SK-N-SH (cell line): Measurements from ENCODE around the gene HCN4. TPM values are rescaled to one million over a fixed set of nuclear protein-coding genes. Genes with fewer than 3 reads are reported as not detected.

Experiments used
- CTCF ChIA-PET: fragments of 300-600, 350-600 bp; formaldehyde crosslinking; extraction: SDS; loops from one replicate; lab custom pipeline; 2021; lab: Yijun Ruan, JAX
- POLR2A ChIA-PET: fragments of 350-600 bp; sonication (Branson Sonifier 250); formaldehyde crosslinking; extraction: SDS; loops from one replicate; lab custom pipeline; 2020; ENCODE audit warnings: antibody characterized with exemption, inconsistent platforms; lab: Yijun Ruan, JAX
- DNase-seq: peaks from one replicate; pipeline ENCODE4 v3.0.0; 2012
- H2AFZ ChIP-seq: fragments of 200-600 bp; sonication (generic); 2 replicates; pipeline ENCODE4 v1.8.1; 2016; ENCODE audit warnings: antibody characterized with exemption, mild to moderate bottlenecking, low read depth
- H3F3A ChIP-seq: fragments of 200-600 bp; sonication (generic); replicated peaks from 2 replicates; pipeline ENCODE3; 2016; ENCODE audit warnings: antibody characterized with exemption, mild to moderate bottlenecking; ENCODE audit not compliant: insufficient read depth
- H3K27ac ChIP-seq, 2 experiments: fragments of 200-500 bp in 1 of 2; fragments of 200-600 bp in 1 of 2; sonication (Bioruptor generic) in 1 of 2; sonication (generic), shearing (Covaris generic) in 1 of 2; 2 replicates each; pipeline versions ENCODE4 v1.5.1 to v1.6.1; 2014 to 2016; ENCODE audit warnings: low read depth in 2 of 2, inconsistent platforms in 1 of 2, low read length in 1 of 2, mild to moderate bottlenecking in 1 of 2, mixed read lengths in 1 of 2
- H3K27me3 ChIP-seq: fragments of 200-600 bp; sonication (generic), shearing (Covaris generic); 2 replicates; pipeline ENCODE4 v1.6.1; 2016; ENCODE audit warnings: mixed run types; ENCODE audit not compliant: insufficient read depth
- H3K36me3 ChIP-seq, 2 experiments: fragments of 200-500 bp in 1 of 2; fragments of 200-600 bp in 1 of 2; sonication (Bioruptor generic) in 1 of 2; sonication (generic) in 1 of 2; replicated peaks in 1 of 2; 2 replicates each; pipeline versions ENCODE3 to v1.5.1; 2014 to 2016; ENCODE audit warnings: low read length in 1 of 2, mild to moderate bottlenecking in 1 of 2; ENCODE audit not compliant: insufficient read depth in 2 of 2, control insufficient read depth in 1 of 2
- H3K4me1 ChIP-seq, 2 experiments: fragments of 200-500 bp in 1 of 2; fragments of 200-600 bp in 1 of 2; sonication (Bioruptor generic) in 1 of 2; sonication (generic), shearing (Covaris generic) in 1 of 2; 2 replicates each; pipeline versions ENCODE4 v1.5.1 to v1.6.1; 2014 to 2016; ENCODE audit warnings: low read depth in 1 of 2, low read length in 1 of 2, mixed run types in 1 of 2; ENCODE audit not compliant: insufficient read depth in 2 of 2, control insufficient read depth in 1 of 2
- H3K4me2 ChIP-seq: fragments of 200-600 bp; sonication (generic), shearing (Covaris generic); 2 replicates; pipeline ENCODE4 v1.6.1; 2017; ENCODE audit warnings: mixed run types
- H3K4me3 ChIP-seq, 2 experiments: fragments of 200-500 bp in 1 of 2; fragments of 200-600 bp in 1 of 2; sonication (Bioruptor generic) in 1 of 2; sonication (generic), shearing (Covaris generic) in 1 of 2; 2 replicates each; pipeline versions ENCODE4 v1.5.1 to v1.8.1; 2014 to 2016; ENCODE audit warnings: low read depth in 2 of 2, inconsistent platforms in 1 of 2, low read length in 1 of 2, mild to moderate bottlenecking in 1 of 2, mixed read lengths in 1 of 2, moderate library complexity in 1 of 2
- H3K79me2 ChIP-seq: fragments of 200-600 bp; sonication (generic); 2 replicates; pipeline ENCODE4 v1.8.1; 2017; ENCODE audit warnings: mild to moderate bottlenecking; ENCODE audit not compliant: insufficient read depth
- H3K9ac ChIP-seq: fragments of 200-600 bp; sonication (generic); 2 replicates; pipeline ENCODE4 v1.6.1; 2017; ENCODE audit warnings: mixed run types
- H3K9me2 ChIP-seq: fragments of 200-600 bp; sonication (generic); 2 replicates; pipeline ENCODE4 v1.6.1; 2017; ENCODE audit warnings: mixed run types
- H3K9me3 ChIP-seq: fragments of 200-600 bp; sonication (generic); 2 replicates; pipeline ENCODE4 v1.6.1; 2017; ENCODE audit warnings: mixed run types, mild to moderate bottlenecking, moderate library complexity
- H4K20me1 ChIP-seq: fragments of 200-600 bp; sonication (generic); 2 replicates; pipeline ENCODE4 v1.6.1; 2017; ENCODE audit warnings: mild to moderate bottlenecking, mixed run types; ENCODE audit not compliant: insufficient read depth
- ELF1 ChIP-seq: IDR thresholded peaks from 2 replicates; pipeline ENCODE4 v1.4.0; 2012
- EP300 ChIP-seq, 2 experiments: IDR thresholded peaks; 2 replicates each; pipeline versions ENCODE4 v1.4.0 to v1.6.1; 2012; ENCODE audit warnings: borderline replicate concordance in 1 of 2, low read depth in 1 of 2, low read length in 1 of 2
- FOSL2 ChIP-seq: IDR thresholded peaks from 2 replicates; pipeline ENCODE4 v1.4.0; 2012; ENCODE audit warnings: low read depth, mild to moderate bottlenecking, moderate library complexity, borderline replicate concordance
- FOXJ3 ChIP-seq: sonication (generic); formaldehyde crosslinking; IDR thresholded peaks from 2 replicates; pipeline ENCODE4 v1.5.1; 2020; ENCODE audit warnings: mild to moderate bottlenecking, missing genetic modification reagents
- GATA2 ChIP-seq: sonication (generic); formaldehyde crosslinking; IDR thresholded peaks from 2 replicates; pipeline ENCODE4 v1.5.0; 2020; ENCODE audit warnings: mild to moderate bottlenecking, missing genetic modification reagents
- JUND ChIP-seq: IDR thresholded peaks from 2 replicates; pipeline ENCODE4 v1.4.0; 2012
- MXI1 ChIP-seq: IDR thresholded peaks from 2 replicates; pipeline ENCODE4 v1.6.1; 2012; ENCODE audit warnings: mild to moderate bottlenecking, low read depth, low read length, improper control_type of control experiment
- RAD21 ChIP-seq: IDR thresholded peaks from 2 replicates; pipeline ENCODE4 v1.6.1; 2012; ENCODE audit warnings: mild to moderate bottlenecking, low read length
- TAF1 ChIP-seq: IDR thresholded peaks from 2 replicates; pipeline ENCODE4 v1.6.1; 2012; ENCODE audit warnings: low read depth, mild to moderate bottlenecking, low read length, moderate library complexity, borderline replicate concordance
- TEAD4 ChIP-seq: IDR thresholded peaks from 2 replicates; pipeline ENCODE4 v1.4.0; 2012; ENCODE audit warnings: mild to moderate bottlenecking, borderline replicate concordance; ENCODE audit not compliant: insufficient read depth
- YY1 ChIP-seq: IDR thresholded peaks from 2 replicates; pipeline ENCODE4 v1.4.0; 2012; ENCODE audit warnings: low read depth, mild to moderate bottlenecking
- WGBS: methylation state at CpG from one replicate; pipeline ENCODE4 v1.1.6; 2017; ENCODE audit warnings: low lambda C conversion rate; 5-methylcytosine and 5-hydroxymethylcytosine counted together
- polyA plus RNA-seq, 3 experiments: library from polyadenylated mRNA; depleted of rRNA; stranded (reverse); fragments of >200 nt; gene quantifications; 2 replicates each; pipeline ENCODE4 v1.2.3, GENCODE V29; 2012
- TF ChIP-seq, protein P1 (sequence below): IDR thresholded peaks from 2 replicates; pipeline ENCODE4 v1.6.1; 2012; ENCODE audit warnings: mild to moderate bottlenecking, low read depth, low read length, moderate library complexity
- TF ChIP-seq, protein P2 (sequence below): fragments of 150-350 bp; IDR thresholded peaks from 2 replicates; pipeline ENCODE4 v1.6.1; 2017; ENCODE audit warnings: antibody characterized with exemption, low read length, low read depth, borderline replicate concordance
- TF ChIP-seq, protein P3 (sequence below): fragments of 200-600 bp; sonication (generic); IDR thresholded peaks from 2 replicates; pipeline ENCODE4 v1.6.1; 2017; ENCODE audit warnings: antibody characterized with exemption, mild to moderate bottlenecking, moderate library complexity
- TF ChIP-seq, protein P4 (sequence below): IDR thresholded peaks from 2 replicates; pipeline ENCODE4 v1.4.0; 2012; ENCODE audit warnings: low read depth, borderline replicate concordance
- TF ChIP-seq, protein P5 (sequence below): IDR thresholded peaks from 2 replicates; pipeline ENCODE4 v1.4.0; 2012; ENCODE audit warnings: low read depth, borderline replicate concordance
- TF ChIP-seq, protein P6 (sequence below): fragments of 150-350 bp; IDR thresholded peaks from 2 replicates; pipeline ENCODE4 v1.6.1; 2016; ENCODE audit warnings: mild to moderate bottlenecking, low read depth, low read length
- TF ChIP-seq, protein P7 (sequence below): IDR thresholded peaks from 2 replicates; pipeline ENCODE4; 2012

HCN4 gene
- polyA plus RNA-seq, 1 of the 3 experiments (the other 2 are of a cell fraction), result not detected

DNA sequence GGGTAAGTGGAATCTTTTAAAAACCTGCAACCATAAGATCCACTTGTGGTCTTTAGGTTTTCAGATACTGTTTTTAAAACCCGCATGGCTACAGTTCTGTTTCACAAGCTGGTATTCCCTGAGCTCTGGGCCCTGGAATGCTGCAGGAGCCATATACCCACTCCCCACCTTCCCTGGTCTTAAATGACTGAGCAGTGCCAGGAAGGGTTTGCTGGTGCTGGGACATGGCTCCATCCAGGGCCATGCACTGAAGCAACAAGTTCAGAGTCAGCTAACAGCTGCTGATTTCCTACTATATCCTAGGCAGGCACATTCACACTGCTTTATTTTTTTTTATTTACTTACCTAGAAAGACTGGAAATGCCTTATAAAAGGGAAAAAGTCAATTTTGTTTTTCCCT is 77.3 kb downstream of the HCN4 start (continued):
- TF ChIP-seq, protein P1, sequence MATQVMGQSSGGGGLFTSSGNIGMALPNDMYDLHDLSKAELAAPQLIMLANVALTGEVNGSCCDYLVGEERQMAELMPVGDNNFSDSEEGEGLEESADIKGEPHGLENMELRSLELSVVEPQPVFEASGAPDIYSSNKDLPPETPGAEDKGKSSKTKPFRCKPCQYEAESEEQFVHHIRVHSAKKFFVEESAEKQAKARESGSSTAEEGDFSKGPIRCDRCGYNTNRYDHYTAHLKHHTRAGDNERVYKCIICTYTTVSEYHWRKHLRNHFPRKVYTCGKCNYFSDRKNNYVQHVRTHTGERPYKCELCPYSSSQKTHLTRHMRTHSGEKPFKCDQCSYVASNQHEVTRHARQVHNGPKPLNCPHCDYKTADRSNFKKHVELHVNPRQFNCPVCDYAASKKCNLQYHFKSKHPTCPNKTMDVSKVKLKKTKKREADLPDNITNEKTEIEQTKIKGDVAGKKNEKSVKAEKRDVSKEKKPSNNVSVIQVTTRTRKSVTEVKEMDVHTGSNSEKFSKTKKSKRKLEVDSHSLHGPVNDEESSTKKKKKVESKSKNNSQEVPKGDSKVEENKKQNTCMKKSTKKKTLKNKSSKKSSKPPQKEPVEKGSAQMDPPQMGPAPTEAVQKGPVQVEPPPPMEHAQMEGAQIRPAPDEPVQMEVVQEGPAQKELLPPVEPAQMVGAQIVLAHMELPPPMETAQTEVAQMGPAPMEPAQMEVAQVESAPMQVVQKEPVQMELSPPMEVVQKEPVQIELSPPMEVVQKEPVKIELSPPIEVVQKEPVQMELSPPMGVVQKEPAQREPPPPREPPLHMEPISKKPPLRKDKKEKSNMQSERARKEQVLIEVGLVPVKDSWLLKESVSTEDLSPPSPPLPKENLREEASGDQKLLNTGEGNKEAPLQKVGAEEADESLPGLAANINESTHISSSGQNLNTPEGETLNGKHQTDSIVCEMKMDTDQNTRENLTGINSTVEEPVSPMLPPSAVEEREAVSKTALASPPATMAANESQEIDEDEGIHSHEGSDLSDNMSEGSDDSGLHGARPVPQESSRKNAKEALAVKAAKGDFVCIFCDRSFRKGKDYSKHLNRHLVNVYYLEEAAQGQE, result no peak
- TF ChIP-seq, protein P2, sequence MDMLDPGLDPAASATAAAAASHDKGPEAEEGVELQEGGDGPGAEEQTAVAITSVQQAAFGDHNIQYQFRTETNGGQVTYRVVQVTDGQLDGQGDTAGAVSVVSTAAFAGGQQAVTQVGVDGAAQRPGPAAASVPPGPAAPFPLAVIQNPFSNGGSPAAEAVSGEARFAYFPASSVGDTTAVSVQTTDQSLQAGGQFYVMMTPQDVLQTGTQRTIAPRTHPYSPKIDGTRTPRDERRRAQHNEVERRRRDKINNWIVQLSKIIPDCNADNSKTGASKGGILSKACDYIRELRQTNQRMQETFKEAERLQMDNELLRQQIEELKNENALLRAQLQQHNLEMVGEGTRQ, result no peak
- TF ChIP-seq GATA2, result no peak
- TF ChIP-seq, protein P3, sequence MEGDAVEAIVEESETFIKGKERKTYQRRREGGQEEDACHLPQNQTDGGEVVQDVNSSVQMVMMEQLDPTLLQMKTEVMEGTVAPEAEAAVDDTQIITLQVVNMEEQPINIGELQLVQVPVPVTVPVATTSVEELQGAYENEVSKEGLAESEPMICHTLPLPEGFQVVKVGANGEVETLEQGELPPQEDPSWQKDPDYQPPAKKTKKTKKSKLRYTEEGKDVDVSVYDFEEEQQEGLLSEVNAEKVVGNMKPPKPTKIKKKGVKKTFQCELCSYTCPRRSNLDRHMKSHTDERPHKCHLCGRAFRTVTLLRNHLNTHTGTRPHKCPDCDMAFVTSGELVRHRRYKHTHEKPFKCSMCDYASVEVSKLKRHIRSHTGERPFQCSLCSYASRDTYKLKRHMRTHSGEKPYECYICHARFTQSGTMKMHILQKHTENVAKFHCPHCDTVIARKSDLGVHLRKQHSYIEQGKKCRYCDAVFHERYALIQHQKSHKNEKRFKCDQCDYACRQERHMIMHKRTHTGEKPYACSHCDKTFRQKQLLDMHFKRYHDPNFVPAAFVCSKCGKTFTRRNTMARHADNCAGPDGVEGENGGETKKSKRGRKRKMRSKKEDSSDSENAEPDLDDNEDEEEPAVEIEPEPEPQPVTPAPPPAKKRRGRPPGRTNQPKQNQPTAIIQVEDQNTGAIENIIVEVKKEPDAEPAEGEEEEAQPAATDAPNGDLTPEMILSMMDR, result no peak
- TF ChIP-seq RAD21, result no peak
- TF ChIP-seq MXI1, result no peak
- TF ChIP-seq FOXJ3 (CRISPR knock-in tag), result no peak
- no peak for TF ChIP-seq EP300 (IDR thresholded peaks at IDR 0.05; ENCODE audit: borderline replicate concordance in 1 of 2, low read depth in 1 of 2, low read length in 1 of 2)

DNA sequence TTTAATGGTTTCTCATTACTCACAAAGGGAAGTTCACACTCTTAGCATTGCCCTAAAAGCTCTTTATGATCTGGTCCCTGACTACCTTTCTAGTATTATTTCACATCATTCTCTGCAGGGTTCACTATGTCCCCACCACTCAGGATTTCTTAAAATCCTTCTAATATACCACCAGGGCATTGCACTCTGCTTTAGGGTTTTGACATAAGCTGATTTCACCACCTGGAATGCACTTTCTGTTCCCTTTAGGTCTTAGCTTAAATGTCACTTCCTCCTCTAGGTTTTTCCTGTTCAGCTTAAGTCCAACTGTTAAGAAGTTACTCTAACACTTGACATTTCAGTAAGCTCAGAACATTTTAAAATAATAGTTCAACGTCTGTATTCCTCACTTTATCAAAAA is 81.7 kb downstream of the HCN4 start:
- Histone ChIP-seq H3K4me1 (peaks cover 5 to 11% of the 10 kb centered on the region in 2 experiments), H3K9me3 (no peaks in the 10 kb centered on the region), H3K9ac (no peak overlapping the region), H3K4me2 (no peak overlapping the region), H3F3A (peaks cover 11% of the 10 kb centered on the region), H3K27ac (no peak overlapping the region), H3K79me2 (no peaks in the 10 kb centered on the region), H3K36me3 (peaks cover 15 to 24% of the 10 kb centered on the region in 2 experiments), H2AFZ (no peak overlapping the region), H4K20me1 (no peaks in the 10 kb centered on the region), H3K27me3 (no peaks in the 10 kb centered on the region), H3K9me2 (no peaks in the 10 kb centered on the region), H3K4me3 (no peak overlapping the region)
- ChIA-PET POLR2A (no interaction called here), CTCF (interaction anchor here (0.6 to 8.9 kb wide), 9 partner anchors 8 to 413 kb away, joined by 3 to 72 read pairs (median 5); no protein-coding TSS in a partner anchor)
- WGBS, result 16% methylated on average over 1 of the region's 1 CpG
- no peak for DNase-seq
- TF ChIP-seq JUND (no peak), MXI1 (no peak), TAF1 (no peak), YY1 (no peak), FOSL2 (no peak), ELF1 (no peak), TEAD4 (no peak), RAD21 (no peak)
- TF ChIP-seq, protein P4, sequence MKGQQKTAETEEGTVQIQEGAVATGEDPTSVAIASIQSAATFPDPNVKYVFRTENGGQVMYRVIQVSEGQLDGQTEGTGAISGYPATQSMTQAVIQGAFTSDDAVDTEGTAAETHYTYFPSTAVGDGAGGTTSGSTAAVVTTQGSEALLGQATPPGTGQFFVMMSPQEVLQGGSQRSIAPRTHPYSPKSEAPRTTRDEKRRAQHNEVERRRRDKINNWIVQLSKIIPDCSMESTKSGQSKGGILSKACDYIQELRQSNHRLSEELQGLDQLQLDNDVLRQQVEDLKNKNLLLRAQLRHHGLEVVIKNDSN, result no peak
- TF ChIP-seq, protein P5, sequence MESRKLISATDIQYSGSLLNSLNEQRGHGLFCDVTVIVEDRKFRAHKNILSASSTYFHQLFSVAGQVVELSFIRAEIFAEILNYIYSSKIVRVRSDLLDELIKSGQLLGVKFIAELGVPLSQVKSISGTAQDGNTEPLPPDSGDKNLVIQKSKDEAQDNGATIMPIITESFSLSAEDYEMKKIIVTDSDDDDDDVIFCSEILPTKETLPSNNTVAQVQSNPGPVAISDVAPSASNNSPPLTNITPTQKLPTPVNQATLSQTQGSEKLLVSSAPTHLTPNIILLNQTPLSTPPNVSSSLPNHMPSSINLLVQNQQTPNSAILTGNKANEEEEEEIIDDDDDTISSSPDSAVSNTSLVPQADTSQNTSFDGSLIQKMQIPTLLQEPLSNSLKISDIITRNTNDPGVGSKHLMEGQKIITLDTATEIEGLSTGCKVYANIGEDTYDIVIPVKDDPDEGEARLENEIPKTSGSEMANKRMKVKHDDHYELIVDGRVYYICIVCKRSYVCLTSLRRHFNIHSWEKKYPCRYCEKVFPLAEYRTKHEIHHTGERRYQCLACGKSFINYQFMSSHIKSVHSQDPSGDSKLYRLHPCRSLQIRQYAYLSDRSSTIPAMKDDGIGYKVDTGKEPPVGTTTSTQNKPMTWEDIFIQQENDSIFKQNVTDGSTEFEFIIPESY, result no peak
- TF ChIP-seq, protein P2, result no peak
- TF ChIP-seq, protein P6, sequence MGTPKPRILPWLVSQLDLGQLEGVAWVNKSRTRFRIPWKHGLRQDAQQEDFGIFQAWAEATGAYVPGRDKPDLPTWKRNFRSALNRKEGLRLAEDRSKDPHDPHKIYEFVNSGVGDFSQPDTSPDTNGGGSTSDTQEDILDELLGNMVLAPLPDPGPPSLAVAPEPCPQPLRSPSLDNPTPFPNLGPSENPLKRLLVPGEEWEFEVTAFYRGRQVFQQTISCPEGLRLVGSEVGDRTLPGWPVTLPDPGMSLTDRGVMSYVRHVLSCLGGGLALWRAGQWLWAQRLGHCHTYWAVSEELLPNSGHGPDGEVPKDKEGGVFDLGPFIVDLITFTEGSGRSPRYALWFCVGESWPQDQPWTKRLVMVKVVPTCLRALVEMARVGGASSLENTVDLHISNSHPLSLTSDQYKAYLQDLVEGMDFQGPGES, result no peak
- TF ChIP-seq, protein P7, sequence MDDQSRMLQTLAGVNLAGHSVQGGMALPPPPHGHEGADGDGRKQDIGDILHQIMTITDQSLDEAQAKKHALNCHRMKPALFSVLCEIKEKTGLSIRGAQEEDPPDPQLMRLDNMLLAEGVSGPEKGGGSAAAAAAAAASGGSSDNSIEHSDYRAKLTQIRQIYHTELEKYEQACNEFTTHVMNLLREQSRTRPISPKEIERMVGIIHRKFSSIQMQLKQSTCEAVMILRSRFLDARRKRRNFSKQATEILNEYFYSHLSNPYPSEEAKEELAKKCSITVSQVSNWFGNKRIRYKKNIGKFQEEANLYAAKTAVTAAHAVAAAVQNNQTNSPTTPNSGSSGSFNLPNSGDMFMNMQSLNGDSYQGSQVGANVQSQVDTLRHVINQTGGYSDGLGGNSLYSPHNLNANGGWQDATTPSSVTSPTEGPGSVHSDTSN, result no peak
